Spinal cord (tissue), 10 donors: ENCODE data around the gene CETP. TPM values are rescaled to one million over a fixed set of nuclear protein-coding genes. Genes with fewer than 3 reads are reported as not detected.
"Not testable (repeated sequence)": the region's sequence is repeated elsewhere in the genome, so short reads cannot be mapped to it uniquely, and the experiment has no call there.

Experiments used
- DNase-seq, 6 donors: peaks; one replicate each; pipeline versions ENCODE4 v3.0.0 to v3.0.0-alpha.2; 2013 to 2015; ENCODE audit warnings: low spot score in 6 of 6, low read depth in 4 of 6
- H3K27ac ChIP-seq: one replicate; pipeline ENCODE4 v1.5.1; 2013; ENCODE audit warnings: low read depth, low read length, control low read depth
- H3K27me3 ChIP-seq: one replicate; pipeline ENCODE4 v1.6.1; 2013; ENCODE audit warnings: low read length; ENCODE audit not compliant: control insufficient read depth, insufficient read depth
- H3K36me3 ChIP-seq: one replicate; pipeline ENCODE4 v1.6.1; 2013; ENCODE audit warnings: low read length; ENCODE audit not compliant: control insufficient read depth, insufficient read depth
- H3K4me1 ChIP-seq: one replicate; pipeline ENCODE4 v1.6.1; 2013; ENCODE audit warnings: low read length; ENCODE audit not compliant: control insufficient read depth, insufficient read depth
- H3K4me3 ChIP-seq: one replicate; pipeline ENCODE4 v1.5.1; 2013; ENCODE audit warnings: low read depth, low read length, control low read depth
- H3K9me3 ChIP-seq: one replicate; pipeline ENCODE4 v1.6.1; 2013; ENCODE audit warnings: low read length; ENCODE audit not compliant: control insufficient read depth, insufficient read depth
- WGBS: methylation state at CpG from one replicate; pipeline ENCODE4 v1.1.5; 2013; ENCODE audit warnings: missing lambda C conversion rate; ENCODE audit not compliant: insufficient coverage; 5-methylcytosine and 5-hydroxymethylcytosine counted together
- polyA plus RNA-seq, 2 donors: library from polyadenylated mRNA; unstranded; fragments of 120-200 nt; gene quantifications; one replicate each; pipeline ENCODE4 v1.2.1, GENCODE V29; 2013; ENCODE audit not compliant: insufficient read length in 2 of 2
- total RNA-seq, 2 donors: library from RNA; depleted of rRNA in 1 of 2; stranded (reverse); fragments of 120-200 nt in 1 of 2; fragments of >200 nt in 1 of 2; gene quantifications; one replicate each; pipeline versions ENCODE4 v1.2.3 to v1.2.4, GENCODE V29; 2013 to 2014
- donor health status: healthy.

CETP gene
- total and polyA plus RNA-seq, 4 donors: 2.0 to 13.5 (median 3.6) TPM

GRCh38 chr16:57001026-57001679, 39.4 kb downstream of the CETP start:
- H3K27ac ChIP-seq: no peak overlapping the region
- no peaks in the 10 kb centered on the region for H3K36me3 ChIP-seq
- WGBS: 94% methylated on average over 3 of the region's 8 CpGs

DNA sequence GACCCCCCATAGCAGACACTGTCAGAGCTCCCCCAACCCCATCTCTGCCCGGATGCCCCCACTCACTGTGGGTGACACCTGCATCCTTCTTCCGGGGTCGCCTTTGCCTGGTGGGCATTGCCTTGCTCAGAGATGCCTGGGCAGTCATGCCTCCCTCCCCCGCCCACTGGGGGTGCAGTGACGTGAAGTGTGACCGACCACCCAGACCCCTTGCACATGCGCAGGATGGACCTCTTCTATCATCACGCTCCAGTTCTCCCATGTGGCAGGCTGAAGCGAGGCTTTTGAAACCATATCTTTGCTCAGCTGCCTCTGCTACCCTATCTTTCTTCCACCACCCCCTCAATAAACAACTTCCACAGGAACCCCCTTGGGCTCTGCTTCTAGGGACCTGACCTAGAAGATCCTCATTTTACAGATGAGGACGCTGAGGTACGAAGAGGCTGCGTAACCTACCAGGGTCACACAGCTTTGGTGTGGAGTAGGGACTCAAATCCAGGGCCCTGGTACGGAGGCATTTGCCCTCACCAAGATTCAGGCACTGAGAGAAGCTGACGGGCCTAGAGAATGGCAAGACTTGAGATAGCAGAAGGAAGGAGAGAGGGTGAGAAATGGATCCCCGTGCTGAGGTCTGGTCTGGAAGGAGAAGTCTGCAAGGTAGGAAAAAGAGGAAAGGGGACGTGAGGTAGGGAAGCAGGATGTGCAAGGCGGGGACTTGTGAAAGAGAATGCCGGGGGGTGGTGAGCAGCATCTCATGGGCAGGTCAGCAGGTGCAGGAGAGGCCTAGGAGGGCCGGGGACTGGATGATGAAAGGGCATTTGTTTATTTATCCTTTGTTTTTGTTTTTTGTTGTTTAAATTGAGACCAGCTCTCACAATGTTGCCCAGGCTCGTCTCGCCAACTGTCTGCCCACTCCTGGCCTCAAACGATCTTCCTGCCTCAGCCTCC, 42.0 kb downstream of the CETP start:
- no peak overlapping the region for H3K27ac ChIP-seq
- no peak for DNase-seq
- no peaks in the 10 kb centered on the region for H3K9me3 ChIP-seq
- no peaks in the 10 kb centered on the region for H3K27me3 ChIP-seq
- H3K4me1 ChIP-seq: no peaks in the 10 kb centered on the region
- 83% methylated on average over 19 of the region's 22 CpGs for WGBS
- no peaks in the 10 kb centered on the region for H3K36me3 ChIP-seq
- no peak overlapping the region for H3K4me3 ChIP-seq

More at GRCh38 chr16:57001026-57001679, 39.4 kb downstream of the CETP start:
- Histone ChIP-seq H3K4me3 (no peak overlapping the region), H3K9me3 (no peaks in the 10 kb centered on the region), H3K27me3 (no peaks in the 10 kb centered on the region), H3K4me1 (no peaks in the 10 kb centered on the region)
- no peak for DNase-seq

DNA sequence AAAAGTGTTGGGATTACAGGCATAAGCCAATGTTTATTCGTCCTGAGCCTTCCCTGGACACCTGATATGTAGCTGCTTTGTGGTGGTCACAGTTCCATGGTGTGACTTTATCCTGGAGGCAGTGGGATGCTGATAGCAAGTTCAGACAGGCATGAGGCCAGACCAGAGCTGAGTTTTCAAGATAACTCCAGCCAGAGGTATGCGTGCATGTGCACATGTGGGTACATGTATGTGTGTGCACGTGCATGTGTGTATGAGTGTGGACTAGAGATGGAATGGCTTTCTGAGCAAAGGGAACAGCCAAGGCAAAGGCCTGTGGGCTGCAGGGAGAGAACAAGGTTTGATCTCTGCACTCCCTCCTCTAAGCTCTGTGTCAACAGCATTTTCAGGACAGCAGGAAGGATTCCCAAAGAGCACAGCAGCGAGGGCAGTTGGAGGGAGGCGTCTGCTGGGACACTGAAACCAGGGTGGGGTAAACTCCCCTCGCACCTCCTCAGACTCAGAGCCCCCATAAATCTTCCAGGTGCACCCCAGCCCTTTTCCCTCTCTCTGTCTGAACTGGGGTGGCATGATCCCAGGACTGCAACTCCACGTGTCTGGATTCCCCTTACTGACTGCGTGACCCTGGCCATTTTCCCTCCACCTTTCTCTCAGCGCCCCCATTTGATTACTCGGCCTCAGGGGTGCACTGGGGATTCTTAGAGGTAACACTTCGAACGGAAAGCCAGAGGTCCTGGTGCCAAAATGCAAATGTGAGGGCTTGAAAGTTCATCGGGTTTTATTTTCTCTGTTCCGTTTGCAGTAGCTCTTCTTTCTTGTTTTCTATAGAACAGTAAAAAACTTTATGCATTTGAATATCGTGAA, 42.9 kb downstream of the CETP start:
- H3K4me3 ChIP-seq: no peak overlapping the region
- 68% methylated on average over 8 of the region's 15 CpGs for WGBS
- no peak for DNase-seq
- H3K9me3 ChIP-seq: no peaks in the 10 kb centered on the region
- H3K27me3 ChIP-seq: no peaks in the 10 kb centered on the region
- no peak overlapping the region for H3K27ac ChIP-seq
- H3K4me1 ChIP-seq: no peaks in the 10 kb centered on the region
- no peaks in the 10 kb centered on the region for H3K36me3 ChIP-seq

DNA sequence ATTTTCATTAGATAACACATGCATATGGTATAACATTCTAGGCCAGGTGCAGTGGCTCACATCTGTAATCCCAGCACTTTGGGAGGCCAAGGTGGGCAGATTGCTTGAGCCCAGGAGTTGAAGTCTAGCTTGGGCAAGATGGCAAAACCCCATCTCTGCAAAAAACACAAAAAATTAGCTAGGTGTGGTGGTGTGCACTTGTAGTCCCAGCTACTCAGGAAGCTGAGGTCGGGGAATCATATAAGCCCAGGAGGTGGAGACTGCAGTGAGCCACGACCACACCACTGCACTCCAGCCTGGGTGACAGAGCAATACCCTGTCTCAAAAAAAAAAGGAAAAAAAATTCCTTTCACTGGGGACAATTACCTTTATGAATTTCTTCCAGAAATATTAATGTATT, 43.8 kb downstream of the CETP start:
- not testable (repeated sequence) for H3K27ac ChIP-seq, H3K9me3 ChIP-seq, H3K4me1 ChIP-seq, DNase-seq, H3K36me3 ChIP-seq, H3K27me3 ChIP-seq, H3K4me3 ChIP-seq
- no CpG with 5 or more reads among the region's 2 CpGs for WGBS

DNA sequence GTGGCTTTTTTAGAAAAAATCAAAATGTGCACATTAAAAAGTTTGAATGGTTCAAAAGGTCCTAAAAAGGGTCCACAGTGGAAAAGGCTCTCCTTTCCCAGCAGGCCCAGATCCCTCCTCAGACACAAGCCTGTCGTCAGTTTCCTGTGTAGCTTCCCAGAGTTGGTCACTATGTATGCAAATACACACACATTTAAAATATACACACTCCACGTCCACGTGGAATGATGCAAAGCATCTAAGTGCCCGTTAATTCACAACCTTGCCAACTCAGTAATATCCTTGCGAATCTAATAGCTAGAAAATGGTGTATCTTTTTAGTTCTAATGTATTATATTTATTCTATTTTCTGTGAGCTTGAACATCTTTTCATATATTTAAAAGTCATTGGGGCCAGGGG, 45.3 kb downstream of the CETP start:
- no peak overlapping the region for H3K27ac ChIP-seq
- no peaks in the 10 kb centered on the region for H3K27me3 ChIP-seq
- DNase-seq: no peak
- no peaks in the 10 kb centered on the region for H3K9me3 ChIP-seq
- WGBS: 80% methylated on average over 1 of the region's 5 CpGs
- H3K36me3 ChIP-seq: no peaks in the 10 kb centered on the region
- no peaks in the 10 kb centered on the region for H3K4me1 ChIP-seq
- H3K4me3 ChIP-seq: no peak overlapping the region

GRCh38 chr16:57007530-57007929, 45.8 kb downstream of the CETP start:
- Histone ChIP-seq H3K9me3 (no peaks in the 10 kb centered on the region), H3K27ac (no peak overlapping the region), H3K36me3 (no peaks in the 10 kb centered on the region), H3K4me1 (no peaks in the 10 kb centered on the region), H3K4me3 (no peak overlapping the region), H3K27me3 (no peaks in the 10 kb centered on the region)
- no peak for DNase-seq
- WGBS: 83% methylated on average over 2 of the region's 3 CpGs

GRCh38 chr16:57008440-57008839, 46.7 kb downstream of the CETP start:
- no CpG with 5 or more reads among the region's 1 CpG for WGBS
- Histone ChIP-seq H3K36me3 (no peaks in the 10 kb centered on the region), H3K27ac (no peak overlapping the region), H3K4me1 (no peaks in the 10 kb centered on the region), H3K4me3 (no peak overlapping the region), H3K27me3 (no peaks in the 10 kb centered on the region), H3K9me3 (no peaks in the 10 kb centered on the region)
- no peak for DNase-seq

GRCh38 chr16:57009643-57010170, 48.0 kb downstream of the CETP start:
- Histone ChIP-seq H3K27ac (no peak overlapping the region), H3K4me3 (no peak overlapping the region)
- 94% methylated on average over 2 of the region's 2 CpGs for WGBS

GRCh38 chr16:57012353-57012752, 50.6 kb downstream of the CETP start:
- H3K4me1 ChIP-seq: no peaks in the 10 kb centered on the region
- WGBS: 65% methylated on average over 6 of the region's 13 CpGs
- H3K27ac ChIP-seq: no peak overlapping the region
- H3K36me3 ChIP-seq: no peaks in the 10 kb centered on the region
- peaks cover 2% of the 10 kb centered on the region for H3K9me3 ChIP-seq
- no peak overlapping the region for H3K4me3 ChIP-seq
- DNase-seq: no peak
- no peaks in the 10 kb centered on the region for H3K27me3 ChIP-seq

More at GRCh38 chr16:57009643-57010170, 48.0 kb downstream of the CETP start:
- no peaks in the 10 kb centered on the region for H3K4me1 ChIP-seq
- H3K36me3 ChIP-seq: no peaks in the 10 kb centered on the region
- H3K27me3 ChIP-seq: no peaks in the 10 kb centered on the region
- DNase-seq: no peak
- H3K9me3 ChIP-seq: no peaks in the 10 kb centered on the region
